Endothelial cell of umbilical vein (primary cell): ENCODE measurements around the gene CLEC18A.

Experiments
- JUN ChIP-seq: IDR thresholded peaks from 2 replicates; pipeline ENCODE4 v1.6.1; 2011; ENCODE audit warnings: borderline replicate concordance, low read depth; ENCODE audit not compliant: insufficient read length, insufficient read depth
- TF ChIP-seq, protein P1 (sequence below): IDR thresholded peaks from 2 replicates; pipeline ENCODE4 v1.6.1; 2011; ENCODE audit not compliant: insufficient read depth, insufficient read length
- TF ChIP-seq, protein P2 (sequence below), 2 donors: IDR thresholded peaks; 1 replicate in 1 of 2; 2 replicates in 1 of 2; pipeline ENCODE4 v1.5.1; 2011; ENCODE audit warnings: low read length in 2 of 2, mild to moderate bottlenecking in 2 of 2, moderate library complexity in 2 of 2, control low read depth in 1 of 2, inconsistent platforms in 1 of 2, low read depth in 1 of 2; ENCODE audit not compliant: insufficient read depth in 1 of 2; ENCODE audit errors: extremely low read depth in 1 of 2

DNA sequence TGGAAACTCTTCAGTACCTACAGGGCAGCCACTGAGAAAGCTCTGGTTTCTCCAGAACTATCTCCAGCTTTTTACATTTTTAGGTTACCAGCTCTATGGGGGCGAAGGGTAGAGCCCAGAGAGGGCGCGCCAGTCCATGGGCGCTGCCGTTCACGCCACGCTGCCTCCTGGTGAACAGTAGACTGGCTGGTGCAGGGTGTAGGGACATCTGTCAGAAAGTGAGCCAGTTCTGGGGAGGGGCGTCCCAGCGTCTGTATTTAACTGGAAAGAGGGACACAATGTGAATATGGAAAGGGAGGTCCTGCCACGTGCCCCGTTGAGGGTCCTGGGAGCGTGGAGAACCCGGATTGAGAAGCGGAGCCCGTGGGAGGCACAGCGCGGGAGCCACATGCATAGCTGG is 16.4 kb upstream of the CLEC18A start:
- TF ChIP-seq, protein P1, sequence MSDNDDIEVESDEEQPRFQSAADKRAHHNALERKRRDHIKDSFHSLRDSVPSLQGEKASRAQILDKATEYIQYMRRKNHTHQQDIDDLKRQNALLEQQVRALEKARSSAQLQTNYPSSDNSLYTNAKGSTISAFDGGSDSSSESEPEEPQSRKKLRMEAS = no peak
- TF ChIP-seq JUN = no peak
- TF ChIP-seq, protein P2, sequence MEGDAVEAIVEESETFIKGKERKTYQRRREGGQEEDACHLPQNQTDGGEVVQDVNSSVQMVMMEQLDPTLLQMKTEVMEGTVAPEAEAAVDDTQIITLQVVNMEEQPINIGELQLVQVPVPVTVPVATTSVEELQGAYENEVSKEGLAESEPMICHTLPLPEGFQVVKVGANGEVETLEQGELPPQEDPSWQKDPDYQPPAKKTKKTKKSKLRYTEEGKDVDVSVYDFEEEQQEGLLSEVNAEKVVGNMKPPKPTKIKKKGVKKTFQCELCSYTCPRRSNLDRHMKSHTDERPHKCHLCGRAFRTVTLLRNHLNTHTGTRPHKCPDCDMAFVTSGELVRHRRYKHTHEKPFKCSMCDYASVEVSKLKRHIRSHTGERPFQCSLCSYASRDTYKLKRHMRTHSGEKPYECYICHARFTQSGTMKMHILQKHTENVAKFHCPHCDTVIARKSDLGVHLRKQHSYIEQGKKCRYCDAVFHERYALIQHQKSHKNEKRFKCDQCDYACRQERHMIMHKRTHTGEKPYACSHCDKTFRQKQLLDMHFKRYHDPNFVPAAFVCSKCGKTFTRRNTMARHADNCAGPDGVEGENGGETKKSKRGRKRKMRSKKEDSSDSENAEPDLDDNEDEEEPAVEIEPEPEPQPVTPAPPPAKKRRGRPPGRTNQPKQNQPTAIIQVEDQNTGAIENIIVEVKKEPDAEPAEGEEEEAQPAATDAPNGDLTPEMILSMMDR (IDR thresholded peaks at IDR 0.05; ENCODE audit: extremely low read depth in 1 of 2, insufficient read depth in 1 of 2, low read depth in 1 of 2, low read length in 2 of 2) = no peak
